DOHH2 (cell line): ENCODE measurements around the gene CD164L2.

Experiments
- H3F3A ChIP-seq: fragments of 200-600 bp; sonication (generic), shearing (Covaris generic); 2 replicates; pipeline ENCODE4 v1.6.0; 2016; ENCODE audit warnings: antibody characterized with exemption, mild to moderate bottlenecking; ENCODE audit not compliant: control insufficient read depth, insufficient read depth
- H3K27ac ChIP-seq: fragments of 200-600 bp; sonication (generic); 2 replicates; pipeline ENCODE4 v1.5.1; 2014; ENCODE audit warnings: low read depth, mild to moderate bottlenecking, low read length, moderate library complexity
- H3K27me3 ChIP-seq: fragments of 200-600 bp; sonication (generic); 2 replicates; pipeline ENCODE4 v1.6.1; 2014; ENCODE audit warnings: mild to moderate bottlenecking, low read length, mixed read lengths; ENCODE audit not compliant: control insufficient read depth
- H3K36me3 ChIP-seq: fragments of 200-600 bp; sonication (generic); 2 replicates; pipeline ENCODE4 v1.6.1; 2014; ENCODE audit warnings: mild to moderate bottlenecking, low read length, moderate library complexity, mixed read lengths; ENCODE audit not compliant: control insufficient read depth
- H3K4me1 ChIP-seq: fragments of 200-600 bp; sonication (generic); 2 replicates; pipeline ENCODE4 v1.6.1; 2014; ENCODE audit warnings: mild to moderate bottlenecking, low read length, mixed read lengths; ENCODE audit not compliant: control insufficient read depth
- H3K4me2 ChIP-seq: fragments of 200-600 bp; sonication (generic); 2 replicates; pipeline ENCODE4 v1.6.0; 2014; ENCODE audit warnings: mild to moderate bottlenecking, low read length, moderate library complexity
- H3K4me3 ChIP-seq: fragments of 200-600 bp; sonication (generic); 2 replicates; pipeline ENCODE4 v1.5.1; 2014; ENCODE audit warnings: mild to moderate bottlenecking, low read length, mixed read lengths
- H3K79me2 ChIP-seq: fragments of 200-600 bp; sonication (generic); 2 replicates; pipeline ENCODE4 v1.6.1; 2014; ENCODE audit warnings: mild to moderate bottlenecking, low read length, mixed read lengths; ENCODE audit not compliant: control insufficient read depth
- H3K9me2 ChIP-seq: fragments of 200-600 bp; sonication (generic); replicated peaks from 2 replicates; pipeline ENCODE4 v1.6.1; 2014; ENCODE audit warnings: mild to moderate bottlenecking, low read length, mixed read lengths; ENCODE audit not compliant: control insufficient read depth
- H3K9me3 ChIP-seq: fragments of 200-600 bp; sonication (generic); 2 replicates; pipeline ENCODE4 v1.6.1; 2014; ENCODE audit warnings: antibody characterized with exemption, low read length, mixed read lengths; ENCODE audit not compliant: control insufficient read depth, insufficient read depth
- H4K20me1 ChIP-seq: fragments of 200-600 bp; sonication (generic); 2 replicates; pipeline ENCODE4 v1.6.0; 2014; ENCODE audit warnings: low read depth, mild to moderate bottlenecking, antibody characterized with exemption, low read length, moderate library complexity; ENCODE audit not compliant: control insufficient read depth, insufficient read depth
- EZH2phosphoT487 ChIP-seq: fragments of 200-600 bp; sonication (generic); IDR thresholded peaks from 2 replicates; pipeline ENCODE4 v1.6.1; 2017; ENCODE audit warnings: borderline replicate concordance, mild to moderate bottlenecking, antibody characterized with exemption, low read length, moderate library complexity, mixed read lengths
- TF ChIP-seq, protein P1 (sequence below): fragments of 200-600 bp; sonication (generic); IDR thresholded peaks from one replicate; pipeline ENCODE4 v1.5.1; 2014; ENCODE audit warnings: antibody characterized with exemption, mild to moderate bottlenecking, low read depth, low read length; ENCODE audit not compliant: poor library complexity, severe bottlenecking

Gene CD164L2

DNA sequence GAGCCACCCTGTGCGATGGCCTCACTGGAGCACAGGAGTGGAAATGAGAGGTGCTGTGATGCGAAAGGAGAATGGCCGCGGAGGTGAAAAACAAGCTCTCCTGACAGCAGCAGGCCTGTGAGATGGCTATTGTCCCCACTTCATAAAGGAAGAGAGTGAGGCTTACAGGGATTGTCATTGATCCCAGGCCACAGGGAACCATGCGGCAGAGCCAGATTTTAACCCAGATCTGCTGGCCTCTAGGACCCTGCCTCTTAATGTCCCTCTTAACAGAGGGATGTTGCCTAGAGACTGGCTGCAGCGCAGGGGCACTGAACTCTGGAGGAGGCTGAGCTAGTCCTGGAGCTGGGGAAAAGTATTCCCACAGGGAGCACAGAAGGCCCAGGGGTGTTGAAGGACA, 44.4 kb downstream of the CD164L2 start:
- peaks cover 17% of the 10 kb centered on the region for H3K79me2 ChIP-seq
- H3K9me3 ChIP-seq: no peaks in the 10 kb centered on the region
- no peak overlapping the region for H3K27ac ChIP-seq
- peaks cover 46% of the 10 kb centered on the region for H3K4me1 ChIP-seq
- H3K9me2 ChIP-seq: no peaks in the 10 kb centered on the region
- H3K27me3 ChIP-seq: no peaks in the 10 kb centered on the region
- no peak overlapping the region for H3K4me3 ChIP-seq
- H3K4me2 ChIP-seq: no peak overlapping the region
- peaks cover 3% of the 10 kb centered on the region; the same call in 1 of the 2 replicates for H3F3A ChIP-seq
- no peak for TF ChIP-seq EZH2phosphoT487
- TF ChIP-seq, protein P1, sequence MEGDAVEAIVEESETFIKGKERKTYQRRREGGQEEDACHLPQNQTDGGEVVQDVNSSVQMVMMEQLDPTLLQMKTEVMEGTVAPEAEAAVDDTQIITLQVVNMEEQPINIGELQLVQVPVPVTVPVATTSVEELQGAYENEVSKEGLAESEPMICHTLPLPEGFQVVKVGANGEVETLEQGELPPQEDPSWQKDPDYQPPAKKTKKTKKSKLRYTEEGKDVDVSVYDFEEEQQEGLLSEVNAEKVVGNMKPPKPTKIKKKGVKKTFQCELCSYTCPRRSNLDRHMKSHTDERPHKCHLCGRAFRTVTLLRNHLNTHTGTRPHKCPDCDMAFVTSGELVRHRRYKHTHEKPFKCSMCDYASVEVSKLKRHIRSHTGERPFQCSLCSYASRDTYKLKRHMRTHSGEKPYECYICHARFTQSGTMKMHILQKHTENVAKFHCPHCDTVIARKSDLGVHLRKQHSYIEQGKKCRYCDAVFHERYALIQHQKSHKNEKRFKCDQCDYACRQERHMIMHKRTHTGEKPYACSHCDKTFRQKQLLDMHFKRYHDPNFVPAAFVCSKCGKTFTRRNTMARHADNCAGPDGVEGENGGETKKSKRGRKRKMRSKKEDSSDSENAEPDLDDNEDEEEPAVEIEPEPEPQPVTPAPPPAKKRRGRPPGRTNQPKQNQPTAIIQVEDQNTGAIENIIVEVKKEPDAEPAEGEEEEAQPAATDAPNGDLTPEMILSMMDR: no peak
- peaks cover 19% of the 10 kb centered on the region for H3K36me3 ChIP-seq
- no peaks in the 10 kb centered on the region for H4K20me1 ChIP-seq

DNA sequence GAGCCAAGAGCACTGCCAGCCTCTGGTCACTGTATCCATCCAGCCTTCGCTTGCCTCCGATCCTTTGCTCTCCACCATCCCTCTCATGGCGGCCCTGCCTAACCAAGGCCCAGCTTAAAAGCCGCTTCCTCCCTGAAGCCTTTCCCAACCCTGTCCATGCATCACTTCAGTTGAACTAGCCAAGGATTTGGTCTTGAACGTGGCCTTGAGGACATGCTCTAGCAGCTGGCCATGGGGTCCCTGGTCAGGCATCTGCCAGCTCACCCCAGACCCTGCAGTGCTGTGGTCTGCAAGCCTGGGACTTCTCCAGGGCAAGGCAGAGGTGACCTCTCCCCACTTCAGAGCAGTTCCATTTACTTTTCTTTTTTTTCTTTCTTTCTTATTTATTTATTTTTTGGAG, 46.4 kb downstream of the CD164L2 start:
- Histone ChIP-seq H3K9me3 (no peaks in the 10 kb centered on the region), H3K27ac (no peak overlapping the region), H3K9me2 (no peaks in the 10 kb centered on the region), H3K36me3 (peaks cover 39% of the 10 kb centered on the region), H3K4me3 (no peak overlapping the region), H4K20me1 (no peaks in the 10 kb centered on the region), H3K27me3 (no peaks in the 10 kb centered on the region), H3K4me2 (no peak overlapping the region), H3K79me2 (no peaks in the 10 kb centered on the region), H3K4me1 (peaks cover 26% of the 10 kb centered on the region), H3F3A (peaks cover 3% of the 10 kb centered on the region; the same call in 1 of the 2 replicates)
- no peak for TF ChIP-seq EZH2phosphoT487
- TF ChIP-seq, protein P1: no peak

DNA sequence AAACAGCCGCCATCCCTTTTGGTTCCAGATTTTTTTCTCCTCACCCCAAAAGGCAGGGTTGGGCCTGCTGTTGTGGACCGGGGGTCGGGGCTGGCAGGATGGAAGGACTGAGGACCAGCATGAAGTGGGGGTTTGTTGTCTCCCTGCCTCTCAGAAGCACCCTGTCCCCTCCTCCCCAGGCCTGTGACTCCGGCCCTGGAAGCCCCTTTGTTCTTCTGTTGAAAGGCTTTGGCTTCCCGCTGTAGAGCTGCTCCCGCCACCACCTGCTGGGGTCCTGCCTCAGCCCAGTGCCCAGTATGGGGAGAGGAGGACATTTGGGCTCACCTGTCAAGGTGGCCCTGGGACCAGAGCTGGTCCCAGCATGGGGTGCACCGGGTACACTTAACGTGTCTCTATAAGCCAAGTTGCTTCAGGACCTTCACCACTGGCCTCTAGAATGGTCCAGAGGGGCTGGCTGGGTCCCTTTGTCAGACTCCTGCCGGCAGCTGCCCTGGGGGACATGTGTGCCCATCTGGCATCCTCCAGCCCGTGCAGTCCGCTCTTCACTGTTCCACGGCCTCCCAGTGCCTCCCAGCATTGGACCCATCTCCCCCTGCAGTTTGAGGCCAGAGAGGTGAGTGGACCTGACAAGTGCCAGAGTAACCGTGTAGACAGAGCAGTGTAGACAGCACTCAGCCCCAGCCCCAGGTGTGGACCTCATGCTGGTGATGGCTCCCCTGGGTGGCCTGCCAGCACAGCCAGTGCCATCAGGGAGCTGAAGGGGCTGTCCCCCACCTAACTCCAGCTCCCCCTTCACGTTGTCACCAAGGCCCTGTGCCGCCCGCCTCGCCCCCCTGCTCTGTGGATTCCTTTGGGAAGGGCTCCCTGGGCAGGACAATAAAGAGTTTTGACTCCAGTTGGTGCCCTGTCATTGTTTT, 47.4 kb downstream of the CD164L2 start:
- Histone ChIP-seq H3K79me2 (peaks cover 4% of the 10 kb centered on the region; the same call in 1 of the 2 replicates), H3K9me3 (no peaks in the 10 kb centered on the region), H3K27ac (no peak overlapping the region), H3K4me1 (peaks cover 16% of the 10 kb centered on the region), H3K36me3 (peaks cover 44% of the 10 kb centered on the region), H3K4me2 (no peak overlapping the region), H4K20me1 (no peaks in the 10 kb centered on the region), H3K9me2 (no peaks in the 10 kb centered on the region), H3F3A (peaks cover 3% of the 10 kb centered on the region; the same call in 1 of the 2 replicates), H3K27me3 (no peaks in the 10 kb centered on the region), H3K4me3 (no peak overlapping the region)
- TF ChIP-seq, protein P1: no peak
- no peak for TF ChIP-seq EZH2phosphoT487
